Measurements from ENCODE around the gene PRKCG. TPM values are rescaled to one million over a fixed set of nuclear protein-coding genes. Genes with fewer than 3 reads are reported as not detected.
"Not testable (repeated sequence)": the region's sequence is repeated elsewhere in the genome, so short reads cannot be mapped to it uniquely, and the experiment has no call there.

PRKCG gene
- total RNA-seq, 1 donor from 2014 or later, result not detected

- no peak for DNase-seq (ENCODE audit: missing footprints)
- ATAC-seq, result no peak
- intact Hi-C loops (cut with DNase I), result loop anchor here (5.0 kb wide), 1 partner anchor 114 kb away; no protein-coding TSS in a partner anchor
Observed at GRCh38 chr19:53908106-53908934, 26.3 kb downstream of the PRKCG start.

- ATAC-seq, result no peak
- intact Hi-C loops (cut with DNase I), result loop anchor here (5.0 kb wide), 1 partner anchor 113 kb away; no protein-coding TSS in a partner anchor
- DNase-seq (ENCODE audit: missing footprints), result no peak
Observed at GRCh38 chr19:53908935-53909415, 27.0 kb downstream of the PRKCG start, which contains the start of gene CACNG7. Gene CACNG7 (plus strand): TSS chr19:53909278. CDS start chr19:53912832, 3,554 bp downstream.

GRCh38 chr19:53909471-53910169 lies 27.6 kb downstream of the PRKCG start:
- no peak for DNase-seq (ENCODE audit: missing footprints)
- no peak for ATAC-seq
- intact Hi-C loops (cut with DNase I), result loop anchor here (5.0 kb wide), 1 partner anchor 113 kb away; no protein-coding TSS in a partner anchor

GRCh38 chr19:53910170-53910518 lies 28.1 kb downstream of the PRKCG start:
- intact Hi-C loops (cut with DNase I), result no loop called here
- DNase-seq (ENCODE audit: missing footprints), result no peak
- no peak for ATAC-seq

GRCh38 chr19:53912653-53913052 lies 30.7 kb downstream of the PRKCG start:
- intact Hi-C loops (cut with DNase I), result no loop called here
- DNase-seq (ENCODE audit: missing footprints), result peak; percentile 74
- ATAC-seq, result no peak

- intact Hi-C loops (cut with DNase I), result no loop called here
- DNase-seq (ENCODE audit: missing footprints), result no peak
Observed at GRCh38 chr19:53915000-53915399, 33.0 kb downstream of the PRKCG start.

GRCh38 chr19:53916004-53916403 lies 34.0 kb downstream of the PRKCG start:
- ATAC-seq (no peak), DNase-seq (ENCODE audit: missing footprints) (no peak)
- intact Hi-C loops (cut with DNase I), result no loop called here

More at GRCh38 chr19:53915000-53915399, 33.0 kb downstream of the PRKCG start:
- no peak for ATAC-seq

- ATAC-seq (no peak), DNase-seq (ENCODE audit: missing footprints) (no peak)
- intact Hi-C loops (cut with DNase I), result no loop called here
Observed at GRCh38 chr19:53917356-53917755, 35.4 kb downstream of the PRKCG start.

- no peak for DNase-seq (ENCODE audit: missing footprints)
- intact Hi-C loops (cut with DNase I), result no loop called here
- no peak for ATAC-seq
Observed at GRCh38 chr19:53927739-53928138, 45.7 kb downstream of the PRKCG start.

GRCh38 chr19:53936029-53936428 lies 54.0 kb downstream of the PRKCG start:
- ATAC-seq (no peak), DNase-seq (ENCODE audit: missing footprints) (no peak)
- intact Hi-C loops (cut with DNase I), result no loop called here

- no peak for ATAC-seq
- intact Hi-C loops (cut with DNase I), result no loop called here
- no peak for DNase-seq (ENCODE audit: missing footprints)
Observed at GRCh38 chr19:53942001-53942786, 60.2 kb downstream of the PRKCG start.

- intact Hi-C loops (cut with DNase I), result no loop called here
- DNase-seq (ENCODE audit: missing footprints) (no peak), ATAC-seq (no peak)
Observed at GRCh38 chr19:53944416-53944815, 62.4 kb downstream of the PRKCG start.

GRCh38 chr19:53944933-53945332 lies 62.9 kb downstream of the PRKCG start:
- intact Hi-C loops (cut with DNase I), result no loop called here
- ATAC-seq (no peak), DNase-seq (ENCODE audit: missing footprints) (no peak)

- intact Hi-C loops (cut with DNase I), result no loop called here
- no peak for ATAC-seq
- DNase-seq (ENCODE audit: missing footprints), result no peak
Observed at GRCh38 chr19:53945441-53945840, 63.4 kb downstream of the PRKCG start.

GRCh38 chr19:53945998-53946397 lies 64.0 kb downstream of the PRKCG start:
- DNase-seq (ENCODE audit: missing footprints) (no peak), ATAC-seq (no peak)
- intact Hi-C loops (cut with DNase I), result no loop called here

- intact Hi-C loops (cut with DNase I), result no loop called here
- no peak for DNase-seq (ENCODE audit: missing footprints)
- no peak for ATAC-seq
Observed at GRCh38 chr19:53947624-53948023, 65.6 kb downstream of the PRKCG start.

GRCh38 chr19:53948611-53949010 lies 66.6 kb downstream of the PRKCG start:
- intact Hi-C loops (cut with DNase I); DNase-seq (ENCODE audit: missing footprints); ATAC-seq: not testable (repeated sequence)

GRCh38 chr19:53951436-53951835 lies 69.4 kb downstream of the PRKCG start:
- DNase-seq (ENCODE audit: missing footprints), result no peak
- intact Hi-C loops (cut with DNase I), result no loop called here

GRCh38 chr19:53951947-53952346 lies 70.0 kb downstream of the PRKCG start:
- DNase-seq (ENCODE audit: missing footprints) (no peak), ATAC-seq (no peak)
- intact Hi-C loops (cut with DNase I), result no loop called here

More at GRCh38 chr19:53951436-53951835, 69.4 kb downstream of the PRKCG start:
- no peak for ATAC-seq
